Stimulated activated CD8-positive, alpha-beta memory T cell treated with anti-CD3 and anti-CD28 coated beads, Interleukin-4, amount 100 ng/mL, for 24 hours (primary cell): ENCODE measurements around the gene HIPK2.
"Not testable (repeated sequence)": the region's sequence is repeated elsewhere in the genome, so short reads cannot be mapped to it uniquely, and the experiment has no call there.

ENCODE experiments used
- DNase-seq: peaks from one replicate; pipeline ENCODE4 v3.0.0-alpha.2; 2020; ENCODE audit warnings: low read depth

Gene HIPK2

DNA sequence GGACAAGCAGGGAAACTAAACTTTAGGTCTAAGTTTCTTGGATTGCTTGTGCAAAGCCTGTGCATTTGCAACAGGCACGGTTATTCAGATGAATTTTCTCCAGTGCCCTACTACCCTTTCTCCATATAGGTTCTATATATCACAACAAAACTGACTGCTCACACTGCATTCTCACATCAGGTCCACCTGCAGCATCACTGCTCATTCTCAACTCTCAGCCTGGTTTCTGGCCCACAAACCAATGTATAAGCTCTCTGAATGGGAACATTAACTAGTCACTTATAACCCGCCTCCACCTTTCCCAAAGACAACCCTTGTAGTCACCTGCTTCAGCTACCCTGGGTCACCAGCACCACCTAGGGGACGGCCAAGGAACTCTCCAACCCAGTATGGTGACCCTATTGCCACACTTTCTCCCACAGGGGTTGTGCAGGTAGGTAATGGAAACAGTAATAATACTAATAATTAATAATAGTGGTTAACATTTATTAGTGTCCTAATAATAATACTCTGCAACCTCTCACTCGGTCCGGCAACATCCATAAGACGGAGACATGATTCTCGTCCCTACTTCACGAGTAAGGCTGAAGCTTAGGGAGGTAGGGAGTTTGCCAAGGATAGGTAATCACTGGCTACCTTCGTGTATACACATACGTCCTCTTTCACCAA lies 157.0 kb downstream of the HIPK2 start:
- peak; percentile 43 for DNase-seq

- no peak for DNase-seq
Measured at GRCh38 chr7:139619367-139619657, 158.5 kb downstream of the HIPK2 start.

GRCh38 chr7:139618482-139619366 lies 159.1 kb downstream of the HIPK2 start:
- DNase-seq, result peak; percentile 29

DNA sequence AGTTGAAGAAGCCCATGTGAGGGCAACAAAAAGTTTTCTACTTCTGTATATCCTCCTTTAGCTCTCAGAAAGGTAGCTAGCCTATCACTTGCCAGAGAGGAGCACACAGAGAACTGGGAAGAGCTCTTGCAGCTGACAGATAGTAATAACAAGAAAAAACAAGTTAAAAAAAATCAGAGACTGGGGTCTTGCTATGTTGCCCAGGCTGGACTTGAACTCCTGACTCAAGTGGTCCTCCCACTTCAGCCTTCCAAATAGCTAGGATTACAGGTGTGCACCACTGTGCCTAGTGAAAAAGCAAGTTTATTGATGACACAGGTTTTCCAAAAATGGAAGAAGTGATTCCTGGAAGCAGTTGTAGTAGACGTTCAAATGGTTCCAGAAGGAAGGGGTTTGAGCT lies 160.7 kb downstream of the HIPK2 start:
- no peak for DNase-seq

GRCh38 chr7:139614886-139615285 lies 162.9 kb downstream of the HIPK2 start:
- no peak for DNase-seq

DNA sequence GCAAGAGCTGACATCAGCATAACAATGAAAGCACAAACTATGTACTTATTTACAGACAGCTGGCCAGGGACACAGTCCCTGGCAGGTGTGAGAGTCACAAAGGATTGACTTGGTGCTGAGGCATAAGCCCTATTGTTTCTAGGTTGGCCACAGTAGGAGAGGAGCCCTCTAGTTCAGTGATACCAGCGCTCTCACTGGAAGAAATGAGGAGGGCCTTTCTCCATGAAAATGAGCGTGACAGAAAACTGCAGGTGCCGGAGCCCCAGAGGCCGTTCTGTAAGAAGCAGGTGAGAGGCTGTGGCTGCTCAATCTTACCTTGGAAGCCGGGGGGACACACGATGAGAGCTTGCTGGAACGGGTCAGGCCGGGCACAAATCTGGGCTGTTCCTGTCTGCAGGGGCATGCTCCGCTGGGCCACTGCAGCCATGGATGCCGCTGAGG lies 163.8 kb downstream of the HIPK2 start:
- DNase-seq, result no peak

GRCh38 chr7:139611556-139611955 lies 166.2 kb downstream of the HIPK2 start:
- not testable (repeated sequence) for DNase-seq

DNA sequence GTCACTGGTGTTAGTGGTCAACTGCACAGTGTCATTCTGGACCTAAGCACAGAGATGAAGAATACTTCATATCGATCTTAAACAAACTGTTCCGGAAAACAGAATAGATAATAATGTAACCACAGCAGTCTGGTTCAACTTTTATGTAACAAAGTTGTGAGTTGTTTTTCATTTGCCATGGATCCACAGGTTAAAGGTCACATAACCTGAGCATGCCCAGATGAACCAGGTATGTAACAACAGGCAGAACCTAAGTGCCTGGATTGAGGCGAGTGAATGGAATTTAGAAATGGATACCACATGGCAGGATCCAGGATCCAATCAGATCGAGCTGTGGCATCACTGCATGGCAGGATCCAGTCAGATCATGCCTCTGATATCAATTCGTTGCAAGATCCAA lies 167.2 kb downstream of the HIPK2 start:
- DNase-seq, result no peak

DNA sequence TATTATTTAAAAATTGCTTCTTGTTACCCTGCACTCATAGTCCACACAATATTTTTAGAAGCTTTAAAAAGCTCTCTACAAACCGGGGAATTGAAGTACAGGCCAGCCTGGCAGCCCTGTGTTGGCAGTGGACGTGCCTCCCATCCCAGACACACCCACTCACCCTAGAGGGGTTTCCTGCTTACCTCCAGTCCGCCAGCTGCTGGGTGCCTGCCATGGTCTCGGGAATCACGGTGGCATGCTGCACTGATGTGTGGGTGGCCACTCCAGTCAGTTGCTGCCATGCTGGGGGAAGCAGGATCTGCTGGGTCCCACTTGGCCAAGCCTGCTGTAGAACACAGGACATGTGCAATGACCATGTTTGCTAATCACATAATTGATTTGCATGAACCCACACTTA lies 173.9 kb downstream of the HIPK2 start:
- no peak for DNase-seq

DNA sequence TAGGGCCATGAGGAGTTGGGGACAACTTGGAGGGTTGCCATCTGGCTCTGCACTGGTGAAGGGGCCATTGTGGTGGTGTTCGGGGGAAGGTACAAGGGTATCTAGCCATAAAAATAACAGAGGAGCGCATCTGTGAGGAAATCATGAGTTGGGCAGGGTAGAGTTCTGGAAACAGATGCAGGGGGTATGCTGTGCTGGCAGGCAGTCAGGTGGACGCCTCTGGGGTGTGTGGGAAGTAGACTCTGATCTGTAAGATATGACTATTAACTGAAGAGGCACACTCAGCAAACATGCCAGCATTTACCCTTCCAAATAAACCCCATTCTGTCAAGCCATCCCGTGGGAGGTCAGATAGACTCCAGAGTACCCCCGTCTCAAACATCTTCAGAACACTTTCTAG lies 174.5 kb downstream of the HIPK2 start:
- no peak for DNase-seq

DNA sequence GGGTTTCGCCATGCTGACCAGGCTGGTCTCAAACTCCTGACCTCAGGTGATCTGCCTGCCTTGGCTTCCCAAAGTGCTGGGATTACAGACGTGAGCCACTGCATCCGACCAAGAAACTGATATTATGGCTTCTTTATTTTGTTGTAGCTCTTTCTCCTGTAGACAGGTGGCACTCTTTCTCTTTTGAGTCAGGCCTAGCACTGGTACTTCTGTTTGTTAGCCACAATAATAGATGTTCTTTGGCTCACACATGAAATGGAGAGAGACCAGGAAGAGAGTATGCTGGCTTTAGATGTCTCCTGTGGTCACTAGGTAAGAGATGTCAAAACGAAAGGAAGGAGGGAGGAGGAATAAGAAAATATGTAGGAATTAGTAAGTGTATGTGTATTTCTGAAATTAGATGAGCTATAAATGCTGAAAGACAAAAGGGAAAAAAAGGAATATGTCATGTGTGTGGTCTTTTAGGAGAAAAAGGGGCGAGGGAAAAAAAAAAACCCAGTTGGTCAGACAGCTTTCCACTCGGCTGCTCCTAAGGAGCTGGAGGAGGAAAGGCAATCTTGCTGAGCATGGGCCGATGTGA lies 175.6 kb downstream of the HIPK2 start:
- no peak for DNase-seq

- no peak for DNase-seq
Measured at GRCh38 chr7:139601176-139601575, 176.6 kb downstream of the HIPK2 start.

DNA sequence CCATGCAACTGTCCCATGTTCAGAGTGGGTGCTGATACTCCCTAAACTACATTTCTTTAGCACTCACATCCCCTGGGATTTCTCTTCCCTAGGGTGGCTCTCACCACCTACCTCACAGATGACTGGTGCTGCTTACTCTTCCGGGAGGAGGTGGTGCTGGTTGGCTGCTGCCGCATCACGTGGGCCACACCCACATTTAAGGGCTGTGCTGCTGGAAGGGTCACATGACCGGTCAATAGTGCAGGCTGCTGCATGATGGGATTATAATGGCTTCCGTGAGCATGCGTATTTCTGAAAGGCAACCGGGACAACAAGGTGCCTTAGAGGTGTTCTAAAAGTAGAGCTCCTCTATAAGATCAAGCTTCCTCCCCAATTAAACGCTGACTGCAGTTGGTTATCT lies 177.5 kb downstream of the HIPK2 start:
- DNase-seq, result no peak

DNA sequence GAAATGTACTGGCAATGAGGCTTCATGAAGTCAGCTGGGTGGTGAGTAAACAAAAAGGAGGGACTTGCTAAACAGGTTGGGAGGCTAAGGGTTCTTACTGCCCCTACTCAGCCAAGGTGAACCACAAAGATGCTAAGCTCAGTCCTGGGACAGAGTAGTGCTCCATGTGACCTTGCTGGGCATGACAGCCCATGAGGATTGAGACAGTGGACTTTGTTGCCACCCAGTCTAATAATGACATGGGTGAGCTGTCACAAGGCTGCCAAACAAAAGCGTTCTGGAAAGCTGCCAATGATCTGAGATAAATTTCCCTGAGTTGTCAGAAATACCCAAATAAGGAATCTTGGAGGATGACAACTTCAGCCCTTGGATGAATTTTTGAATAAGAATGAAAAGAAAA lies 179.2 kb downstream of the HIPK2 start:
- no peak for DNase-seq

- no peak for DNase-seq
Measured at GRCh38 chr7:139597028-139597427, 180.8 kb downstream of the HIPK2 start.

DNA sequence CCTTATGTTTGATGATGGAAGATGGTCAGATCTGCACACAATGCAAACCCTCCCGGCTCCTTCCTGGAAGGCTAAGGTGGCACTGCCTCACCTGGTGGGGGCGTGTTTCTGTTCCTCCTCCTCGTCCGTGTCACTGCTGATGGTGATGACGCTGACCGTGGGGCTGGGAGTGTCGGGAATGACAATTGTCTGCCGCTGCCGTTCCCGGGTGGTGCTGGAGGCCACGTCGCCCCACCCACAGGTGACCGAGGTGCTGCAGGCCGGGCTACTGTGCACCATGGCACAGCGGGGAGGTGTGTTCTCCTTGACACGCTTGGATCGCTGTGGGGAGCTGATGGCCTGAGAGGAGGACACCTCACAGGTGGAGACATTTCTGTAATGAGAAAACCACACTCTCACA lies 181.2 kb downstream of the HIPK2 start:
- no peak for DNase-seq

DNA sequence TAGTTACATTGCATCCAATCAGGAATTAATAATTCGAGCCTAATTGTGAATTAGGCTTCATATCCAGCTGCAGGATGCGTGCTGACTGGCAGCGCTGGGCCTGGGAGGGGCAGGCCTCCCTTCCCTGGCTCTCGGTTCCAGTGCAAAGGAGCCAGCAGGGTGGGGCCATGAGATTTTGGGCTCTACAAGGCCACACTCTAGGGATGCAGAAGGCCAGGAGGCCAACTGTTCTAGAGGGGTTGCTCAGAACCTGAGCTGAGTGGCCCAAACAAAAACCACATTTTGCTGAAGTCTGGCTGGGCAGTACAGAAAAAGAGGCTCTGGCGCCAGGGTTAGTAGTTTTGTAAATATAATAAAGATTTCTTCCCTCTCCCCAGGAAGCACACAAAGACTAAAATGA lies 182.0 kb downstream of the HIPK2 start:
- no peak for DNase-seq

DNA sequence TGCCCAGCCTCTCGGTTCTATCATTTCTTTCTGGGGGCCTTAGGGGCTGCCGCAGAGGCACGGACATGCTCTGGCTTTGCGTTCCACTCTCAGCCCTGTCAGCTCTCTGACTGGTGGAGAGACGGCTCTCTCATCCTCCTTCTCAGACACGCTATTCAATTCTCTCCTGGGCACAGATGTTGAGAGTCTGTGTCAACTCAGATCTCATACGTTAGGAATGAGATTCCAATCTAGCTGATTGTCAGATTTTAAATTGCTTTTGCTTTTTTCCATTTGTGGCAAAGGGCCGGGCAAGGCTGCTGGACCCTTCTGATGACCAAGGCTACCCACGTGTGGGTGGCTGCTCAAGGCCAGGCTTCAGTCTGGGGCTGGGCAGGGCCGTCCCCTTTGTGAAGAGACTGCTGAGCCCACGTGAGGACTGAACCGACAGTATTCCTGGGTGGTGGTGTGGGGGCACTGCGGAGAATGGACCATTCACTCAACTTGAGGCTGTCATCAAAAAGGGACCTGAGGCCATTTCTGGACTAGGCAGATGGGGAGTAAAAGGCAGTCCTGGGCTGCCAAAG lies 182.8 kb downstream of the HIPK2 start:
- no peak for DNase-seq

- DNase-seq, result no peak
Measured at GRCh38 chr7:139594090-139594489, 183.7 kb downstream of the HIPK2 start.

DNA sequence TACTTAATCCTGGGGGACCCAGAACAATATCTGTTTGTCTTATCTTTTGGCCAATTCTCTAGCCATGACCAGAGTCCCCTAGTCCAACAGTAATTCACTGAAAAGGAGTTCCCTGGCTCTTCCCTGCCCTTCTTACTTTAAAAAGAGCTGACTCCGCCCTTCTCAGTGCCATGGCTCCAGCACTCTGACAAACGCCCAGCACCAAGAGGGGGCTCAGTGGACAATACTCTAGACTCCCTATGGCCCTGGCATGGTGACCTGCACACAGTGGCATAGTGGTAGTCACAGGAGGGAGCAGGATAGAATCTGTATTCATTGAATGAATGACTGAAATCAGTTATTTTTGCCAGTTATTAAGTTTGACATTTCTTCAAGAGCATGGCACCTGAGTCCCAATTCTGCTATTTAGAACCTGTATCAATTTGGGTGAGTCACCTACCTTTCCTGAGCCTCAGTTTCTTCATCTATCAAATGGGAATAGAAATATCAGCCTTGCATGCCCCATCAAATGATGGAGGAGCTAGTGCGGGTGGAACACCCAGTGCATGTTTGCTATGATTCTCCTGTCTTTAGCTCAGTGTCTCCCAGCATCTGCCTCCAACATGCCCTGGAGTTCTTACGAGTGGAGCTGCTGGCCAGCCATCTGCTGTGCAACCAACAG lies 184.9 kb downstream of the HIPK2 start:
- DNase-seq, result no peak

DNA sequence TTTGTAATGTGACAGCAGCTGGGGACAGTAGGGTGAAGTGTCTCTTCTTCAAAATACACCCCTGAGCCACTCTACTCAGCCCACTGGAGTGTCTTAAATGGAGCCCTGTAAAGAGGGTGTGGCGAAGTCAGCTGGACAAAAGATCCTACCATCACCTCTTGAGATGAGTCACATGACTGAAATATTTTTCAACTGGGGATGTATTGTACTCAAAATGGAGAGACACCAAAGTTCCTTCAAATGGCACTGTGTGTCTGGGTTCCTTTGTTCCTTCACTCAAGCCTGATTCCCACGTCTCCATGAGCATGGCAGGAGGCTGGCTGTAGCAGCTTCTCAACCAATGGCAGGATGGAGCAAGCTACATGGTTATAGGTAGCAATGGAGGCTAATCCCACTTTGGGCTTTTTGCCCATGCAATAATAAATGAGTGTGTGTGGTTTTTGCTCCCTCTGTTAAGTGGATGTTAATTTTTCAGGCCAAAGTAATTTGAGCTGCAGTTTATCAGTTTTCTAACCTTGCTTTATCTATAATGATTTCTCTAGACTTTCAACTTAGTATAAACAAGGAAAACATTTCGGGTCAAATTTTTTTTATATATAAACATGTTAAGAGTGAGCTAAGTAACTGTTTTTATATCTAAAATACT lies 186.1 kb downstream of the HIPK2 start:
- no peak for DNase-seq

- no peak for DNase-seq
Measured at GRCh38 chr7:139589474-139589873, 188.3 kb downstream of the HIPK2 start.
